Left kidney (tissue), 8 donors: ENCODE data around the gene IRAG1. TPM values are rescaled to one million over a fixed set of nuclear protein-coding genes. Genes with fewer than 3 reads are reported as not detected.

Experiments used
- DNase-seq: peaks from one replicate; pipeline ENCODE4 v3.0.0-alpha.2; 2013
- long read RNA-seq, 8 donors: transcript quantifications; one replicate each; lab custom pipeline, GENCODE V29; 2026
- polyA plus RNA-seq: library from polyadenylated mRNA; unstranded; fragments of 120-200 nt; gene quantifications from one replicate; pipeline ENCODE4 v1.2.1, GENCODE V29; 2013; ENCODE audit not compliant: insufficient read length

IRAG1 gene
- polyA plus RNA-seq = 12.0 TPM
- long read RNA-seq, donor 1 = 0 reads
- long read RNA-seq, donor 2 = 0 reads
- long read RNA-seq, donor 3 = 0 reads
- long read RNA-seq, donor 4 = 0 reads
- long read RNA-seq, donor 5 = 0 reads
- long read RNA-seq, donor 6 = 0 reads
- long read RNA-seq, donor 7 = 0 reads
- long read RNA-seq, donor 8 = 0 reads

DNA sequence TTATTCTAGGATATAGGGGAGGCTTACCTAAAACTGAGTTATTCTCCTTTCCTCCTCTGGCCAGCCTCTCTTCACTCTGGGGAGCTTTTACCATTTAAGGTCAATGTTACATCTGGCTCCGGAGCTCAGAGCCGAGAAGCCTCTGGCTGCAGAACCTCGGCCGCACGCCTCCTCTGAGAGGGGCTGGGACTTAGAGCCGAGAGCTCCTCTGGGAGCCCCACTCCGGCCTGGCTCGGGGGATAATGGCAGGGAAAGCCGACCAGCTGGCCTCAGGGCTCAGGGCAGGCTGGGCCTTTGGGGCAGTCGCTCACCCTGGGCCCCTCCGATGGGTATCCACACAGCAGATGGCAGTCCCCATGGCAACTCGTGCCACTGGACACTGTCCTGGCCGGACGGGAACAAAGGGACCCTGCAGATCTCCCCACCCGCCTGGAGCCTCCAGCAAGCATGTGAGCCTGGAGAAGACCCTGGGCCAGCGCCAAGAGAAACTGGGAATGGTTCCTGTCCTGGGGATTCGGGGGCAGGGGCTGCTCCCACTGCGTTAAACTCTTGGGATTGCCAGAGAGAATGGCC lies at the start of gene IRAG1:
TSS of gene IRAG1 (minus strand) at position 247 of the 573 bp plus-strand sequence. CDS start at position 94, 153 bp downstream.
- DNase-seq = no peak

DNA sequence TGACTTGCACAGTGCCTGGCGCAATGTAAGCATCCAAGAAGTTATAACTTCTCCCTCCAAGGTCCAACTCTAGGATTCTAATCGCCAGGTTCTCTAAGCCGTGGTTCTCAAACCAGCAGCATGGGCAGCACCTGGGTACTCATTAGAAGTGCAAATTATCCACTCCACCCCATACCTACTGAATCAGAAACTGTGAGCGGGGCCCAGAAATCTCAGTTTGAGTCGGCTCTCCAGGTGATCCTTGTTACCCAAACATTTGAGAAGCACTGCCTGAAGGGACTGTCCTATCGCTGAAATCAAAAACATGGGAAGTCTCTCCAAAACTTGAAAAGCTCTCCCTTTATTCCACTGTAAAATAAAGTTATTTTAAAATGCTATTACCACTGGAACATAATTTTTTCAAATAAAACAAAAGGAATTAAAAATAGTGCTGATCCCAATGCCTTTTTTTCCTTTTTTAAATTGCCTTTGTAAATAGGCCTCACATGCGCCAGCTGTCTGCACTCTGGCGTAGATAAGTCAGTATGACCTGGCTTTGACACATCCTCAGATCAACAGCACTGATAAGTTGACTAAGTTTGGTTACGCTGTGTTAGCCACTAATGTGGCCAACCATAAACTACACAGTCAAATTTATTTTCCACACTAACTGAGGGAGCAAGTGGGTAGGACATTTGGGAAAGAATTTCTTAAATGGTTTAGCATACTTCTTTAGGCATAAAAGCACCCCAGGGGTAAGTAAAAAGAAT lies 49.1 kb upstream of the IRAG1 start:
- no peak for DNase-seq

DNA sequence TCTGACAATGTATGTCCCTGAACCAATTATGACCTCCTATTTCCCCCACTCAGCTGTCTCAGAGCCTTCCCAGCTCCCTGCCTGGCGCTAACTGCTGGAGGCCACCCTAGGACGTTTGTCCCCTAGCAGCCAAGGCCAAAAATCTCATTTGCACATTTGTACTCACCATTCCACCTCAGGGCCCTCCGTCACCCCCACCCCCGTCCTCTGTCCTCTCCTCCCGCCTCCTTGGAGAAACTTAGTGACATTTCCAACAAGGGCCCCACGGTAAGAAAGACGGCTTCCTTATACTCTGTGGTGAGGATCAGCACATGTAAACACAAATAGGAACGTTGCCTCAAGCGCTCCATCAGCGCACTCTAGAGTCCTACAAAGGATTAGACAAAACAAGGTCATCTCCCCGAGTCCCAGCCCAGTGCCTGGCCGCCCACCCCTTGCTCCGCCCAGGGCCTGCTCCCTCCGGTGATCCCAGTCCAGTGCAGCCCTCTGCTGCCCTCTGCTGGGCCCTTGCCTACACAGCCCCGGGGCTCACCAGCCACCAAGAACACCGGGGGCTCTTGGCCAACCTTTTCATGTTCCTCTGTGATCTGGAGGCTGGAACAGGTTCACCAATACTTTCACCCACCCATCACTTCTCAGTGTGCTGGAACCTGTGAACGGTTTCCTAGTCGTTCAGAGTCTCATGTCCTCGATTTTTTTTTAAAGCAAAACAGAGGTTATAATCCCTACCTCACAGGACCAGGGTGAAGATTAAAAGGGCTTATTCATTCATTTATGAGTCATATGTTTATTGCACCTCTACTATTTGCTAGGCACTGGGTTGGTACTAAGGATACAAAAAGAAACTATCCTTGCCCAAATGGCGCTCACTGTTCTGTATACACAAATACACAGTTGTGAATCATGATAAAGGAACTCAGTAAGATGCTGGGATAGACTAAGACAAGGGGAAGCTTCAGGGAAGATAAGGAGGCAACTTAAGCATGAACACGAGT lies 42.2 kb upstream of the IRAG1 start:
- peak; percentile 92 for DNase-seq

DNA sequence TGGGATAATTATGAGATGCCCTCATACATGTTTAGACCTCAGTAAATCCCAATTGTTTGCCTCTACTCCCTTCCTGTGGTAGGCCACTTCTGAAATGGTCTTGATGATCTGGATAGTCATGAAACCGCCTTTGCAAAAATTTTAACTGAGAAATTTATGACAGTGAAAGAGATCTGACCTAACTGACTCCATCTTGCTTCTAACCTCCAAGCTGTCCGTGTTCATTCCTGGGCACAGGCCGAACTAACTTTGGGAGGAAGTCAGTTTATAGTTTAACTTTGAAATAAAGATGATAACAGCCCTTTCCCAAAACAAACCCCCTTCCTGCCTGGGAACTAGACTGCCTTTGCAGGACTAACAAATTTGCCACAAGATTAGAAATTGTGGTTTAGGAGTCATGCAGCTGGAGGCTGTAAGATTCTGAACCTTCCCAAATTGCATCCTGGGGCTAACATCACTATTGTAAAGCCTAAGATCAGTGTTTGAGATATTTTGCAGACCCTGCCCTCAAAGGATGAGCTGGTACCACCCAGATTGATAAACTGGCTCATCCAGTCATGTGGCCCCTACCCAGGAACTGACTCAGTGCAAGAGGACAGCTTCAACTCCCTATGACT lies 37.6 kb upstream of the IRAG1 start:
- DNase-seq = no peak

DNA sequence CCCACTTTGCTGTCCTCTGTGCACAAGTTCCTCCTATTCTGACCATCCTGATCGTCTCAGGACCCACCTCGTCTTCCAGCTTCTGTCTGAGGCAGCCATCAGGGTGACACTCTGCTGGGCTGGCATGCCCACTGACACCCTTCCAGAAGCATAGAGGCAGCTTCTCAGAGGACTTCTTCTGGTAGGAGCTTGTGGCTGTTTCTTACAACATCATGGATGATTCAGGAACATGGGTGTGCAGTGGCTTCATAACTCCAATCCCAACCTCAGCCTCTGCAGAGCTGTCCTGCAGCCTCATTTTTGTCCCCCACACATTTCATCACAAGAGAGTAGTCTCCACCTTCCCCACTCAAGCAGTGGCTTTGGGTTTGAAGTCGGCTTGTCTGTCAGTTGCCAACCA lies 36.6 kb upstream of the IRAG1 start:
- no peak for DNase-seq

DNA sequence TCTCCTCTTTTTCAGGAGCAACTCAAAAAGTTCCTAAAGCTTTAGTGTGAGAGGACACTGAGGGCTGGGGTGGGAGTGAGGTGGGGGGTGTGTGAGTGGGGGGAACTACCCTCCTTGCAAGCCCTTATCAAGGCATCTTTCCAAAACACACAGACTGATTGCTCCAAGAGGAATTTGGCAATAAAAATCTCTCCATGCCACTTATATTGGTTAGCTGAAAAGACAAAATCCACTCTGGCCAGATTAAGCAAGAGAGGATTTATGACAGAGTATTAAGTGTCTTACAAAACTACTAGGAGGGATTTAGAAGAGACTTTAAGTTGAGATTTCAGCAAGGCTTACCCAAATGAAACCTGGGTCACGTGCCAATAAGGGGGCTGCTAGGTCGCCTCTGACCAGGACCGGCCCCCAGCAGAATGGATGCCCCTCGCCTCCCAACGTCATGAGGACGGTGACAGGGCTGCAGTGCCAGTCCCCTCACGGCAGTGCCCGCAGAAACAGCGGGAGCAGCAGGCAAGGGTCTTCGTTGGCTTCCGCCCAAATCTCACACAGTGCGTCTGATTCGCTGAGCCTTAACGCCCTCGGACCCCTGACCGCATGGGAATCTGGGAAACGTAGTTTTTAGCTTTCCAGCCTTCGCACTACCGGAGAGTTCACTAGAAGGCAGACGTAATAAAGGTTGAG lies 35.4 kb upstream of the IRAG1 start:
- DNase-seq = peak; percentile 67

GRCh38 chr11:10728154-10728553 lies 34.6 kb upstream of the IRAG1 start:
- no peak for DNase-seq

- DNase-seq = no peak
These were observed 33.7 kb upstream of the IRAG1 start for GRCh38 chr11:10727146-10727851.

GRCh38 chr11:10725907-10726253 lies 32.3 kb upstream of the IRAG1 start:
- DNase-seq = no peak

- DNase-seq = no peak
These were observed 31.8 kb upstream of the IRAG1 start for GRCh38 chr11:10725114-10725906.

DNA sequence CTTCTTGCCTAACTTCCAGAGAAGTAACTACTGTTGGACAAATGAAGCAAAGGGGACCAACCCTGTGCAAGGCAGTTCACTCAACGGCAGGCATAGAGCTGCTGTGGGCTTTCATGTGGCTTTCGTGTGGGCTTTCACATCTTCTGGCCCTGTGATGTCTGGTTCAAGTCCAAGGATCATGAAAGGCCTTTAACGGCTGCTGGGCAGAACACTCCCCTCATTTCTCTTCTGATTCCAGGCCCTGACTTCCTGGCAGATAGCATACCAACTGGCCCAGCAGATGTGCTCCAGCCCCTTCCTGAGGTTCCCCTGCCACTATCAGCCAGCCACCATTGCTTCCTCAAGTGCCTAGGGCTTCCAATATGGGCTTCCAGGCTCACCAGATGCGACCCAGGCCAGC lies 28.8 kb upstream of the IRAG1 start:
- no peak for DNase-seq

GRCh38 chr11:10720881-10721376 lies 27.4 kb upstream of the IRAG1 start:
- no peak for DNase-seq

DNA sequence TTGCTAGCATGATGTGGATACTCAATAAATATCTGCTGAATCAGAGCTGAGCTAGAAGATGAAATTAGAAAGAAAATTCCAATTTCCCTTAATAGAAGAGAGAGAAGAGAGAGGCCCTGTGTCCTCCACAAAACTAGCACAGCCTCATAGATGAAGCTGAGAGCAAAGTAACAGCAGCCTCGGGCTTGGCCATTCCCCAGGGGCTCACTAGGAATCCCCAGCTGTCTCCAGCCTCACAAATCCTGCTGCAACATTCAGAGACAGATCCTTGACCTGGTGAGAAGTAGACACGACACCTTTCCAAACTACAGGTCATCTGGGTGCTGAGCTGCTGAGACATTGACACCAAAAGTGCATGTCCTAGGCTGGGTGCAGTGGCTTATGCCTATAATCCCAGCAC lies 26.1 kb upstream of the IRAG1 start:
- DNase-seq = no peak

GRCh38 chr11:10716543-10717259 lies 23.1 kb upstream of the IRAG1 start:
- DNase-seq = no peak

DNA sequence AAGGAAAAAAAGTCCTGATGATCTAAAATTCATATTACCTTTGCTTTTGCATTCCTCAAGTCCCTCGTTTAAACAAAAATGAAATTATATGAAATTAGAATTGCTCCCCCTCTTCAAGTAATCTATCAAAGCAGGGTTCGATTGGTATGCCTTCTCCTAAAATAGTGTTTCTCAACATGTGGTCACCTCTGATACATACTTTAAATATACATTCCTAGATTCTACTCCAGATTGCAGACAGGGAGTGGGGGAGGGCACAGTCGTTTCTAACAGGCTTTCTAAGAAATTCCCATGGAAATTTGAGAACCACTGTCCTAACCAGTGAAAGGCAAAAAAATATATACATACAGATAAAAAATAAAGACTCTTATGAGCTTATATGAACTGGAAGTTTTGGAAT lies 22.6 kb upstream of the IRAG1 start:
- DNase-seq = no peak

GRCh38 chr11:10715571-10715970 lies 22.0 kb upstream of the IRAG1 start:
- DNase-seq = no peak

- DNase-seq = no peak
These were observed 15.9 kb upstream of the IRAG1 start for GRCh38 chr11:10709299-10710086.

DNA sequence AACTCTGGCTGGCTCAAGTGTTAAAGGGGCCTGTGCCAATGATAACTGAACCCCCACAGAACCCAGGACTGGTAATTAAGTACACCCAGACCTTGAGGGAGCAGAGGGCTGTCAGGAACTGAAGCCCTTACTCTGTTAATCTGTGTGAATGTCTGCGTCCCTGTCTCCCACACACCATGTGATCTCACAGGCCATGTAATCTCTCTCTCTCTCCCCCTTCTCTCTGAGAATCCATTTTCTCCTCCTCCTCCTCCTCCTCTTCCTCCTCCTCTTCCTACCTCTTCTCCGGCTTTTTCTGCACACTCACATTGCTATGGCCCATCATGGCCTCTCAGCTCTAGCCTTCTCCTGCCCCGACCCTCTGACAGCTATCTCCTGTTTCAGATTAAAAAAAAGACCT lies 14.6 kb upstream of the IRAG1 start:
- DNase-seq = no peak
